ENCODE data around the gene WWOX. TPM values are rescaled to one million over a fixed set of nuclear protein-coding genes. Genes with fewer than 3 reads are reported as not detected.

WWOX gene
- total RNA-seq, 2 donors from 2014 or later = 30.0 to 35.4 TPM

GRCh38 chr16:79104567-79104966 lies 1005.1 kb downstream of the WWOX start:
- TF ChIP-seq CTCF (conservative IDR thresholded peaks at IDR 0.05) = no peak
- no peak overlapping the region for H3K9ac ChIP-seq (ENCODE audit: extremely low read depth, low read length, poor library complexity, severe bottlenecking)
- WGBS, 2 experiments (ENCODE audit: insufficient coverage in 1 of 2, insufficient read length in 1 of 2) = 68 to 79% methylated on average over 9 to 10 of the region's 10 CpGs
- peaks cover 37% of the 10 kb centered on the region for H3K27me3 Mint-ChIP-seq (ENCODE audit: insufficient read depth)
- no peaks in the 10 kb centered on the region for H3K4me1 ChIP-seq (ENCODE audit: control insufficient read depth, insufficient read depth, low read length)
- peaks cover 32% of the 10 kb centered on the region for H3K27me3 ChIP-seq (ENCODE audit: control insufficient read depth, insufficient read depth, low read length, poor library complexity, severe bottlenecking)
- no peak overlapping the region for H3K27ac Mint-ChIP-seq
- no peaks in the 10 kb centered on the region for H3K36me3 Mint-ChIP-seq (ENCODE audit: low read depth)
- no peaks in the 10 kb centered on the region for H3K36me3 ChIP-seq (ENCODE audit: control insufficient read depth, insufficient read depth, low read length)
- H3K9me3 Mint-ChIP-seq = no peaks in the 10 kb centered on the region
- H3K4me1 Mint-ChIP-seq = peaks cover 12% of the 10 kb centered on the region
- H3K27ac ChIP-seq (ENCODE audit: low read depth, low read length) = no peak overlapping the region
- DNase-seq = no peak
- H3K4me3 ChIP-seq (ENCODE audit: low read length) = no peak overlapping the region
- H3K4me3 Mint-ChIP-seq = no peak overlapping the region
- H3K9me3 ChIP-seq (ENCODE audit: control insufficient read depth, low read length) = no peaks in the 10 kb centered on the region

- Mint-ChIP-seq H3K36me3 (ENCODE audit: low read depth) (no peaks in the 10 kb centered on the region), H3K4me1 (peaks cover 7% of the 10 kb centered on the region), H3K27ac (no peak overlapping the region), H3K9me3 (no peaks in the 10 kb centered on the region), H3K27me3 (ENCODE audit: insufficient read depth) (peaks cover 14% of the 10 kb centered on the region), H3K4me3 (no peak overlapping the region)
- Histone ChIP-seq H3K36me3 (ENCODE audit: control insufficient read depth, insufficient read depth, low read length) (no peaks in the 10 kb centered on the region), H3K4me3 (ENCODE audit: low read length) (no peak overlapping the region), H3K9ac (ENCODE audit: extremely low read depth, low read length, poor library complexity, severe bottlenecking) (no peak overlapping the region), H3K9me3 (ENCODE audit: control insufficient read depth, low read length) (no peaks in the 10 kb centered on the region), H3K27ac (ENCODE audit: low read depth, low read length) (no peak overlapping the region), H3K27me3 (ENCODE audit: control insufficient read depth, insufficient read depth, low read length, poor library complexity, severe bottlenecking) (peaks cover 15% of the 10 kb centered on the region), H3K4me1 (ENCODE audit: control insufficient read depth, insufficient read depth, low read length) (no peaks in the 10 kb centered on the region)
- WGBS, 2 experiments (ENCODE audit: insufficient coverage in 1 of 2, insufficient read length in 1 of 2) = 93 to 95% methylated on average over 7 of the region's 7 CpGs
- TF ChIP-seq CTCF (conservative IDR thresholded peaks at IDR 0.05) = no peak
- no peak for DNase-seq
Observed at GRCh38 chr16:79107301-79107700, 1007.8 kb downstream of the WWOX start.

- no peaks in the 10 kb centered on the region for H3K27me3 ChIP-seq (ENCODE audit: control insufficient read depth, insufficient read depth, low read length, poor library complexity, severe bottlenecking)
- no peak overlapping the region for H3K9ac ChIP-seq (ENCODE audit: extremely low read depth, low read length, poor library complexity, severe bottlenecking)
- H3K27ac ChIP-seq (ENCODE audit: low read depth, low read length) = no peak overlapping the region
- TF ChIP-seq CTCF (conservative IDR thresholded peaks at IDR 0.05) = no peak
- no peaks in the 10 kb centered on the region for H3K9me3 ChIP-seq (ENCODE audit: control insufficient read depth, low read length)
- H3K4me1 Mint-ChIP-seq = peaks cover 5% of the 10 kb centered on the region
- H3K27ac Mint-ChIP-seq = no peak overlapping the region
- H3K9me3 Mint-ChIP-seq = no peaks in the 10 kb centered on the region
- no peaks in the 10 kb centered on the region for H3K36me3 Mint-ChIP-seq (ENCODE audit: low read depth)
- no peak for DNase-seq
- no peak overlapping the region for H3K4me3 ChIP-seq (ENCODE audit: low read length)
- H3K27me3 Mint-ChIP-seq (ENCODE audit: insufficient read depth) = peaks cover 2% of the 10 kb centered on the region
- H3K4me3 Mint-ChIP-seq = no peak overlapping the region
- 87 to 100% methylated on average over 2 to 5 of the region's 5 CpGs for WGBS, 2 experiments (ENCODE audit: insufficient coverage in 1 of 2, insufficient read length in 1 of 2)
- H3K4me1 ChIP-seq (ENCODE audit: control insufficient read depth, insufficient read depth, low read length) = no peaks in the 10 kb centered on the region
- H3K36me3 ChIP-seq (ENCODE audit: control insufficient read depth, insufficient read depth, low read length) = no peaks in the 10 kb centered on the region
Observed at GRCh38 chr16:79109771-79110170, 1010.3 kb downstream of the WWOX start.

Measured in endodermal cell (in vitro differentiated cells).